ENCODE results near the gene OR5H6. TPM values are rescaled to one million over a fixed set of nuclear protein-coding genes. Genes with fewer than 3 reads are reported as not detected.
"Not testable (repeated sequence)": the region's sequence is repeated elsewhere in the genome, so short reads cannot be mapped to it uniquely, and the experiment has no call there.

OR5H6 gene
- total RNA-seq, 1 experiment from 2014 or later: not detected

DNA sequence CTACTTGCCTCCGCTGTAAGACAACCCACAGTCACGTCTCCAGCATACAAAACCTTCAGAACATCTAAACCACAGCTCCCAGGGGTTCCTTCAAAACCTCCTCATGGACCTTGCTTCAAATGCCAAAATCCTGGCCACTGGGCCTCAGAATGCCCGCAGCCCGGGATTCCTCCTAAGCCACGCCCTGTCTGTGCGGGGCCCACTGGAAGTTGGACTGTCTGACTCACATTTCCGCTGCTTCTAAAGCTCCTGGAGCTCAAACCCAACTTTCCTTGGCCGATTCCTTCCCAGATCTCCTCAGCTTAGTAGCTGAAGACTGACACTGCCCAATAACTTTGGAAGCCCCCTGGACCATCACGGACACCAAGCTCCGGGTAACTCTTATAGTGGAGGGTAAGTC is 17.9 kb upstream of the OR5H6 start:
- peaks cover 26% of the 10 kb centered on the region for H3K4me1 Mint-ChIP-seq
- peaks cover 10% of the 10 kb centered on the region for H3K36me3 Mint-ChIP-seq
- H3K4me3 Mint-ChIP-seq: no peak overlapping the region
- ATAC-seq (no peak), DNase-seq (ENCODE audit: low spot score) (no peak)
- CTCF ChIA-PET: no interaction called here
- H3K27ac Mint-ChIP-seq: no peak overlapping the region
- POLR2A ChIA-PET: no interaction called here
- H3K27me3 Mint-ChIP-seq (ENCODE audit: low read depth): peaks cover 12% of the 10 kb centered on the region
- TF ChIP-seq ZNF416 (CRISPR knock-in tag; IDR thresholded peaks at IDR 0.05) (no peak), RORB (CRISPR knock-in tag; IDR thresholded peaks at IDR 0.05) (no peak), CDX4 (CRISPR knock-in tag; IDR thresholded peaks at IDR 0.05; ENCODE audit: borderline replicate concordance) (no peak), HMGA2 (CRISPR knock-in tag; IDR thresholded peaks at IDR 0.05) (no peak), ZNF263 (CRISPR knock-in tag; IDR thresholded peaks at IDR 0.05; ENCODE audit: low read depth) (no peak), ZBTB21 (CRISPR knock-in tag; IDR thresholded peaks at IDR 0.05; ENCODE audit: borderline replicate concordance) (no peak)
- TF ChIP-seq, protein P1, sequence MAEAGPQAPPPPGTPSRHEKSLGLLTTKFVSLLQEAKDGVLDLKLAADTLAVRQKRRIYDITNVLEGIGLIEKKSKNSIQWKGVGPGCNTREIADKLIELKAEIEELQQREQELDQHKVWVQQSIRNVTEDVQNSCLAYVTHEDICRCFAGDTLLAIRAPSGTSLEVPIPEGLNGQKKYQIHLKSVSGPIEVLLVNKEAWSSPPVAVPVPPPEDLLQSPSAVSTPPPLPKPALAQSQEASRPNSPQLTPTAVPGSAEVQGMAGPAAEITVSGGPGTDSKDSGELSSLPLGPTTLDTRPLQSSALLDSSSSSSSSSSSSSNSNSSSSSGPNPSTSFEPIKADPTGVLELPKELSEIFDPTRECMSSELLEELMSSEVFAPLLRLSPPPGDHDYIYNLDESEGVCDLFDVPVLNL (CRISPR knock-in tag; IDR thresholded peaks at IDR 0.05; ENCODE audit: borderline replicate concordance, low read depth): no peak
- peaks cover 20% of the 10 kb centered on the region for H3K9me3 Mint-ChIP-seq

- CTCF ChIA-PET; H3K4me3 Mint-ChIP-seq; POLR2A ChIA-PET; H3K27me3 Mint-ChIP-seq (ENCODE audit: low read depth); ATAC-seq: not testable (repeated sequence)
- Mint-ChIP-seq H3K27ac (peak overlapping the region; percentile 70), H3K36me3 (peaks cover 20% of the 10 kb centered on the region), H3K9me3 (peaks cover 44% of the 10 kb centered on the region), H3K4me1 (peaks cover 33% of the 10 kb centered on the region)
- peak; percentile 13 for DNase-seq (ENCODE audit: low spot score)
Measured at GRCh38 chr3:98256026-98256425, 8.0 kb upstream of the OR5H6 start.

DNA sequence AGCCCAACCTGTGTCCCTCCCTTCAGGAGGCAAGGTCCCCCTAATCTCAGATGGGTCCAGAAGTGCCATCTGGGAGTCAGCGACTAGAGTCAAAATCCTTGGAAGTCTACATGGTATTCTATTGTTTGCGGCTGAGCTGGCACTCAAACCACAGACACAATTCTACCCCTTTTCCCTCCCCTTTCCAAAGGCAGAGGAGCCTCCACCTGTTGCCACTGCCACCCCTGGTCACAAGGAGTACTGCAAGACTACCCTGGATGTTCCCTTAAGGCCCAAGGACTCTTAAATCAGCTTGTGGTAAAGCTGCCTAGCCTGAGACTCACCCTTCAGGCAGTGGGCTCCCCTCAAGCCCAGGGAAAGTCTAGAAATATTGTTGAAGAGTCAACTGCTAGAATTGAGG is 4.3 kb upstream of the OR5H6 start:
- ChIA-PET CTCF (interaction anchor here (0.7 to 1.9 kb wide), 17 partner anchors 13 to 295 kb away, joined by 3 to 9 read pairs (median 4); partner anchors contain the start of gene OR5H2), POLR2A (no interaction called here)
- Mint-ChIP-seq H3K27ac (no peak overlapping the region), H3K4me3 (no peak overlapping the region), H3K27me3 (ENCODE audit: low read depth) (no peaks in the 10 kb centered on the region), H3K9me3 (peaks cover 32% of the 10 kb centered on the region), H3K36me3 (peaks cover 14% of the 10 kb centered on the region), H3K4me1 (peaks cover 33% of the 10 kb centered on the region)
- DNase-seq (ENCODE audit: low spot score): peak; percentile 47
- peak; percentile 98 for ATAC-seq
- TF ChIP-seq, protein P2, sequence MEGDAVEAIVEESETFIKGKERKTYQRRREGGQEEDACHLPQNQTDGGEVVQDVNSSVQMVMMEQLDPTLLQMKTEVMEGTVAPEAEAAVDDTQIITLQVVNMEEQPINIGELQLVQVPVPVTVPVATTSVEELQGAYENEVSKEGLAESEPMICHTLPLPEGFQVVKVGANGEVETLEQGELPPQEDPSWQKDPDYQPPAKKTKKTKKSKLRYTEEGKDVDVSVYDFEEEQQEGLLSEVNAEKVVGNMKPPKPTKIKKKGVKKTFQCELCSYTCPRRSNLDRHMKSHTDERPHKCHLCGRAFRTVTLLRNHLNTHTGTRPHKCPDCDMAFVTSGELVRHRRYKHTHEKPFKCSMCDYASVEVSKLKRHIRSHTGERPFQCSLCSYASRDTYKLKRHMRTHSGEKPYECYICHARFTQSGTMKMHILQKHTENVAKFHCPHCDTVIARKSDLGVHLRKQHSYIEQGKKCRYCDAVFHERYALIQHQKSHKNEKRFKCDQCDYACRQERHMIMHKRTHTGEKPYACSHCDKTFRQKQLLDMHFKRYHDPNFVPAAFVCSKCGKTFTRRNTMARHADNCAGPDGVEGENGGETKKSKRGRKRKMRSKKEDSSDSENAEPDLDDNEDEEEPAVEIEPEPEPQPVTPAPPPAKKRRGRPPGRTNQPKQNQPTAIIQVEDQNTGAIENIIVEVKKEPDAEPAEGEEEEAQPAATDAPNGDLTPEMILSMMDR (IDR thresholded peaks at IDR 0.05): peak; percentile 49
- TF ChIP-seq MXD4 (CRISPR knock-in tag; IDR thresholded peaks at IDR 0.05; ENCODE audit: borderline replicate concordance): no peak

DNA sequence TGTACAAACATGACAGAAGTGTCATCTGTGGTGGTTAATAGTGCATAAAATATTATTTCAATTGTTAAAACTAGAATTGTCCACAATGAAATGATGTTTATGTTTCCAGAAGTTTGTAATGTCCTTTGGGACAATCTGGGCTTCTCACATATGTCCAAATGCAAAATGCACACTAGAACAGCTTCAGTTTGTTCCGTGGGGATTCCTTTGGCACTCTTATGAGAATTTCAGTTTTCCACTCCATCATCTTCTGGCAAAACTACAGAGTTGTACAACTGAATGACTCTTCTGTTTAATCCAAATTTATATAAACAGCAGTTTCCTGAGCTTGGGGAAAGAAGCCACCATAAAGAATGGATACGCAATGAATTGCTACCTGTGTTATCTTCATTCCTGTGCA is 2.0 kb upstream of the OR5H6 start:
- ATAC-seq: no peak
- Mint-ChIP-seq H3K9me3 (peaks cover 26% of the 10 kb centered on the region), H3K4me1 (peaks cover 17% of the 10 kb centered on the region), H3K4me3 (no peak overlapping the region), H3K27ac (no peak overlapping the region), H3K36me3 (peaks cover 14% of the 10 kb centered on the region), H3K27me3 (ENCODE audit: low read depth) (no peaks in the 10 kb centered on the region)
- ChIA-PET POLR2A (no interaction called here), CTCF (no interaction called here)
- TF ChIP-seq, protein P3, sequence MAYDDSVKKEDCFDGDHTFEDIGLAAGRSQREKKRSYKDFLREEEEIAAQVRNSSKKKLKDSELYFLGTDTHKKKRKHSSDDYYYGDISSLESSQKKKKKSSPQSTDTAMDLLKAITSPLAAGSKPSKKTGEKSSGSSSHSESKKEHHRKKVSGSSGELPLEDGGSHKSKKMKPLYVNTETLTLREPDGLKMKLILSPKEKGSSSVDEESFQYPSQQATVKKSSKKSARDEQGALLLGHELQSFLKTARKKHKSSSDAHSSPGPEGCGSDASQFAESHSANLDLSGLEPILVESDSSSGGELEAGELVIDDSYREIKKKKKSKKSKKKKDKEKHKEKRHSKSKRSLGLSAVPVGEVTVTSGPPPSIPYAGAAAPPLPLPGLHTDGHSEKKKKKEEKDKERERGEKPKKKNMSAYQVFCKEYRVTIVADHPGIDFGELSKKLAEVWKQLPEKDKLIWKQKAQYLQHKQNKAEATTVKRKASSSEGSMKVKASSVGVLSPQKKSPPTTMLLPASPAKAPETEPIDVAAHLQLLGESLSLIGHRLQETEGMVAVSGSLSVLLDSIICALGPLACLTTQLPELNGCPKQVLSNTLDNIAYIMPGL (CRISPR knock-in tag; IDR thresholded peaks at IDR 0.05): no peak
- TF ChIP-seq ELF4 (CRISPR knock-in tag; IDR thresholded peaks at IDR 0.05; ENCODE audit: low read depth) (no peak), RORB (CRISPR knock-in tag; IDR thresholded peaks at IDR 0.05) (no peak), NR1H2 (CRISPR knock-in tag; IDR thresholded peaks at IDR 0.05) (no peak)
- TF ChIP-seq, protein P4, sequence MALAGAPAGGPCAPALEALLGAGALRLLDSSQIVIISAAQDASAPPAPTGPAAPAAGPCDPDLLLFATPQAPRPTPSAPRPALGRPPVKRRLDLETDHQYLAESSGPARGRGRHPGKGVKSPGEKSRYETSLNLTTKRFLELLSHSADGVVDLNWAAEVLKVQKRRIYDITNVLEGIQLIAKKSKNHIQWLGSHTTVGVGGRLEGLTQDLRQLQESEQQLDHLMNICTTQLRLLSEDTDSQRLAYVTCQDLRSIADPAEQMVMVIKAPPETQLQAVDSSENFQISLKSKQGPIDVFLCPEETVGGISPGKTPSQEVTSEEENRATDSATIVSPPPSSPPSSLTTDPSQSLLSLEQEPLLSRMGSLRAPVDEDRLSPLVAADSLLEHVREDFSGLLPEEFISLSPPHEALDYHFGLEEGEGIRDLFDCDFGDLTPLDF (CRISPR knock-in tag; IDR thresholded peaks at IDR 0.05): no peak
- TF ChIP-seq, protein P5, sequence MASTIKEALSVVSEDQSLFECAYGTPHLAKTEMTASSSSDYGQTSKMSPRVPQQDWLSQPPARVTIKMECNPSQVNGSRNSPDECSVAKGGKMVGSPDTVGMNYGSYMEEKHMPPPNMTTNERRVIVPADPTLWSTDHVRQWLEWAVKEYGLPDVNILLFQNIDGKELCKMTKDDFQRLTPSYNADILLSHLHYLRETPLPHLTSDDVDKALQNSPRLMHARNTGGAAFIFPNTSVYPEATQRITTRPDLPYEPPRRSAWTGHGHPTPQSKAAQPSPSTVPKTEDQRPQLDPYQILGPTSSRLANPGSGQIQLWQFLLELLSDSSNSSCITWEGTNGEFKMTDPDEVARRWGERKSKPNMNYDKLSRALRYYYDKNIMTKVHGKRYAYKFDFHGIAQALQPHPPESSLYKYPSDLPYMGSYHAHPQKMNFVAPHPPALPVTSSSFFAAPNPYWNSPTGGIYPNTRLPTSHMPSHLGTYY (CRISPR knock-in tag; IDR thresholded peaks at IDR 0.05): no peak
- DNase-seq (ENCODE audit: low spot score): no peak
